ENCODE results near the gene MRPS35. TPM values are rescaled to one million over a fixed set of nuclear protein-coding genes. Genes with fewer than 3 reads are reported as not detected.

MRPS35 gene
- total RNA-seq, 1 experiment from 2014 or later = 91.7 TPM

DNA sequence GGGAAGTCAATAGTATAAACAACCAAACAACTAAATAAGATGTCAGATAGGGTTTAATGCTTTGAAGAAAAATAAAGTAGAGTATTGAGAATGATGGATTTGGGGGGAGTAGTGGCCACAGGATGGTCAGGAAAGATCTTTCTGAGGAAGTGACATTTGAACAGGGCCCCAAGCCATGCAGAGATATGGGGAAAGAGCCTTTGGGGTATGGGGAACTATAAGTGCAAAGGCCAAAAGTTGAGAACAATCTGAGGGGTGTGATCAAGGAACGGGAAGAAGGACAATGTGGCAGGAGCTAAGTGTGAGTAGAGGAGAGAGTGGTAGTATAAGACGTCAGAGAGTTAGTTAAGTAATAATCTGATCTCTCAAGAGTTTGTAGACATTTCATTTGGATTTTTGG, 1.3 kb downstream of the MRPS35 start:
- Histone ChIP-seq H4K20me1 (ENCODE audit: insufficient read depth) (peaks cover 3% of the 10 kb centered on the region; the same call in 1 of the 2 replicates), H3K36me3 (ENCODE audit: low read depth) (peaks cover 21% of the 10 kb centered on the region; the same call in 1 of the 2 replicates), H3F3A (ENCODE audit: insufficient read depth, low read depth) (peaks cover 8% of the 10 kb centered on the region; the same call in 1 of the 2 replicates), H2AFZ (peak overlapping the region; percentile 98; the same call in 1 of the 2 replicates), H3K4me2 (peak overlapping the region; percentile 91), H3K9me2 (ENCODE audit: insufficient read depth) (no peaks in the 10 kb centered on the region), H3K9me3 (ENCODE audit: insufficient read depth, low read depth) (no peaks in the 10 kb centered on the region), H3K79me2 (ENCODE audit: low read depth) (peaks cover 51% of the 10 kb centered on the region), H3K4me1 (replicated peaks; ENCODE audit: insufficient read depth) (peaks cover 14% of the 10 kb centered on the region), H3K4me3 (peak overlapping the region; percentile 95), H3K27ac (no peak overlapping the region), H3K27me3 (ENCODE audit: insufficient read depth, low read depth) (no peaks in the 10 kb centered on the region)
- CTCF ChIA-PET = interaction anchor here (0.5 kb wide), 1 partner anchor 42 kb away, joined by 3 read pairs; no protein-coding TSS in a partner anchor
- POLR2A ChIA-PET (ENCODE audit: unreplicated experiment) = no interaction called here
- intact Hi-C loops (cut with micrococcal nuclease; ENCODE audit: unreplicated experiment) = no loop called here
- BruUV-seq (replicated peaks) = no TSS peak
- TF ChIP-seq EZH2 (IDR thresholded peaks at IDR 0.05; ENCODE audit: low read depth) = no peak
- DNase-seq = no peak

GRCh38 chr12:27723212-27723611, 12.6 kb downstream of the MRPS35 start:
- Histone ChIP-seq H3K27me3 (ENCODE audit: insufficient read depth, low read depth) (no peaks in the 10 kb centered on the region), H2AFZ (no peak overlapping the region), H3F3A (ENCODE audit: insufficient read depth, low read depth) (no peaks in the 10 kb centered on the region; the same call in 1 of the 2 replicates), H3K9me3 (ENCODE audit: insufficient read depth, low read depth) (no peaks in the 10 kb centered on the region), H4K20me1 (ENCODE audit: insufficient read depth) (no peaks in the 10 kb centered on the region), H3K36me3 (ENCODE audit: low read depth) (peaks cover 24% of the 10 kb centered on the region), H3K4me2 (no peak overlapping the region), H3K4me1 (replicated peaks; ENCODE audit: insufficient read depth) (no peaks in the 10 kb centered on the region), H3K4me3 (no peak overlapping the region), H3K79me2 (ENCODE audit: low read depth) (no peaks in the 10 kb centered on the region), H3K9me2 (ENCODE audit: insufficient read depth) (no peaks in the 10 kb centered on the region), H3K27ac (no peak overlapping the region)
- ChIA-PET CTCF (interaction anchor here (0.7 kb wide), 1 partner anchor 1289 kb away, joined by 5 read pairs; no protein-coding TSS in a partner anchor), POLR2A (ENCODE audit: unreplicated experiment) (interaction anchor here (0.5 to 0.6 kb wide), 2 partner anchors 387 to 1597 kb away, joined by 5 to 9 read pairs; no protein-coding TSS in a partner anchor)
- no peak for TF ChIP-seq EZH2 (IDR thresholded peaks at IDR 0.05; ENCODE audit: low read depth)
- TF ChIP-seq CTCF (conservative IDR thresholded peaks at IDR 0.05) = no peak
- DNase-seq = no peak
- no TSS peak for BruUV-seq (replicated peaks)
- intact Hi-C loops (cut with micrococcal nuclease; ENCODE audit: unreplicated experiment) = no loop called here

DNA sequence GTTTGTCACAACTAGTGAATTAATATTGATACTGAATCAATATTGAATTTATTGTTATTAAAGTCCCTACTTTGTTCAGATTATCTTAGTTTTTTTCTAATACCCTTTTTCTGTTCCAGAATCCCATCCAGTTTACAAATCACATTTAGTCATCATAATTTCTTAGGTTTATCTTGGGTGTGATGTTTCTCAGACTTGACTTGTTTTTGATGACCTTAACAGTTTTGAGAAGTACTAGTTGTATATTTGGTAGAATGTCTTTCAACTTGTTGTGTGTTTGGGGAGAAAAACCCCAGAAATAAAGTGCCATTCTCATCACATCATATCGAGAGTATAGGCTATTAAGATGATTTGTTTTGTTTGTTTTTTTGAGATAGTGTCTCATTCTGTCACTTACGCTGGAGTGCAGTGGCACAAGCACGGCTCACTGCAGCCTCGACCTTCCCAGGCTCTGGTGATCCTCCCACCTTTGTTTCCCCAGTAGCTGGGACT, 19.5 kb downstream of the MRPS35 start:
- BruUV-seq (replicated peaks) = no TSS peak
- H3K4me1 ChIP-seq (replicated peaks; ENCODE audit: insufficient read depth) = no peaks in the 10 kb centered on the region
- no peaks in the 10 kb centered on the region for H3K27me3 ChIP-seq (ENCODE audit: insufficient read depth, low read depth)
- intact Hi-C loops (cut with micrococcal nuclease; ENCODE audit: unreplicated experiment) = loop anchor here (5.0 kb wide), 2 partner anchors 52 to 597 kb away; partner anchors contain the start of genes KLHL42 and MANSC4
- H4K20me1 ChIP-seq (ENCODE audit: insufficient read depth) = no peaks in the 10 kb centered on the region
- H3K4me2 ChIP-seq = no peak overlapping the region
- CTCF ChIA-PET = no interaction called here
- POLR2A ChIA-PET (ENCODE audit: unreplicated experiment) = no interaction called here
- H3K27ac ChIP-seq = no peak overlapping the region
- no peaks in the 10 kb centered on the region for H3K9me3 ChIP-seq (ENCODE audit: insufficient read depth, low read depth)
- peaks cover 31% of the 10 kb centered on the region for H3K36me3 ChIP-seq (ENCODE audit: low read depth)
- no peaks in the 10 kb centered on the region for H3K9me2 ChIP-seq (ENCODE audit: insufficient read depth)
- no peak for DNase-seq
- peaks cover 3% of the 10 kb centered on the region for H3K79me2 ChIP-seq (ENCODE audit: low read depth)
- TF ChIP-seq EZH2 (IDR thresholded peaks at IDR 0.05; ENCODE audit: low read depth) (no peak), CTCF (conservative IDR thresholded peaks at IDR 0.05) (no peak)
- H3K4me3 ChIP-seq = no peak overlapping the region
- H2AFZ ChIP-seq = no peak overlapping the region
- no peaks in the 10 kb centered on the region; the same call in 1 of the 2 replicates for H3F3A ChIP-seq (ENCODE audit: insufficient read depth, low read depth)
